A549 treated with DMSO at 1 μM for 4 hours (cell line): Measurements from ENCODE around the gene PINK1. TPM values are rescaled to one million over a fixed set of nuclear protein-coding genes. Genes with fewer than 3 reads are reported as not detected.

ENCODE experiments used
- total RNA-seq: library from RNA; stranded (reverse); fragments of 200-300 nt; extraction: Qiagen RNA extraction; gene quantifications from 5 replicates; pipeline ENCODE4 v1.2.3, GENCODE V29; 2022; ENCODE audit warnings: low read depth

The PINK1 gene
- 30.1 to 42.2 TPM (median 38.5 TPM) in 5 replicates for total RNA-seq

DNA sequence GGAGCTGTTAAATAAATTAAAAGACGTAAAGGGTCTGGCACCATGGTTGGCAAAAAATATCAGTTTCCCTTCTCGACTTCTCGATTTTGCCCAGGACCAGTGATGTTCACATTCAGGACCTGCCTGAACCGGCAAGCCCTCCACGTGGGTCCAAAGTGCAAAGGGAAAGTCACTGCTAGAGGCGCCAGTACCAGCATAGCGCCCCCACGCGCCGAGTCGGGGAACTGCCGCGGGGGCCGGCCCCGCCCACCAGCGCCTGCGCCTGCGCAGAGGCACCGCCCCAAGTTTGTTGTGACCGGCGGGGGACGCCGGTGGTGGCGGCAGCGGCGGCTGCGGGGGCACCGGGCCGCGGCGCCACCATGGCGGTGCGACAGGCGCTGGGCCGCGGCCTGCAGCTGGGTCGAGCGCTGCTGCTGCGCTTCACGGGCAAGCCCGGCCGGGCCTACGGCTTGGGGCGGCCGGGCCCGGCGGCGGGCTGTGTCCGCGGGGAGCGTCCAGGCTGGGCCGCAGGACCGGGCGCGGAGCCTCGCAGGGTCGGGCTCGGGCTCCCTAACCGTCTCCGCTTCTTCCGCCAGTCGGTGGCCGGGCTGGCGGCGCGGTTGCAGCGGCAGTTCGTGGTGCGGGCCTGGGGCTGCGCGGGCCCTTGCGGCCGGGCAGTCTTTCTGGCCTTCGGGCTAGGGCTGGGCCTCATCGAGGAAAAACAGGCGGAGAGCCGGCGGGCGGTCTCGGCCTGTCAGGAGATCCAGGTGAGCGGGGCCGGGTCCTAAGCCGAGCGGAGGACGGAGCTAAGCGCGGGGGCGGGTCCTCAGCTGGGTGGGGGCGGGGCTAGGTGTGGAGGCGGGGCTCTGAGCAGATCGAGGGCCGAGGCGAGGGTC lies at the start of gene PINK1:
Gene PINK1 (plus strand): TSS at position 269 of the 875 bp plus-strand sequence. CDS start 91 bp downstream, at position 360.

DNA sequence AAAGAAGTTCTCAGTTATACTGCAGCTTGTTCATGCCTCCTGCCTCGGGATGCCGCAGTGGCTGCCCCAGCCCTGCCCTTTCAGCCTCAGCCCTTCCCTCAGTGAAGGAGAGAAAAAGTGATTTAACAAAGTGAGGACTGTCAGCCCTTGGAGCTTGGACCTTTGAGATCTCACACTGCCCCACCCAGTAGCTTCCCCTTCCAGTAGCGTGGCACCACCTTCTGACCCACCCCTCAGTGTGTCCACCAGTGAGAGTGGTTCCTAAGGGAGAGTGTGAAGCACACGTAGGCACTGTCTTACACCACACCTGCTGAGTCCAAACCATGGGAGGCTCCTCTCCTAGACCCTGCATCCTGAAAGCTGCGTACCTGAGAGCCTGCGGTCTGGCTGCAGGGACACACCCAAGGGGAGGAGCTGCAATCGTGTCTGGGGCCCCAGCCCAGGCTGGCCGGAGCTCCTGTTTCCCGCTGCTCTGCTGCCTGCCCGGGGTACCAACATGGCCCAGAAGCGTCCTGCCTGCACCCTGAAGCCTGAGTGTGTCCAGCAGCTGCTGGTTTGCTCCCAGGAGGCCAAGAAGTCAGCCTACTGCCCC lies 44.5 kb upstream of the PINK1 start, which contains the start of gene CDA:
Gene CDA (plus strand): TSS at position 464 of the 592 bp plus-strand sequence. CDS start 33 bp downstream, at position 497.

DNA sequence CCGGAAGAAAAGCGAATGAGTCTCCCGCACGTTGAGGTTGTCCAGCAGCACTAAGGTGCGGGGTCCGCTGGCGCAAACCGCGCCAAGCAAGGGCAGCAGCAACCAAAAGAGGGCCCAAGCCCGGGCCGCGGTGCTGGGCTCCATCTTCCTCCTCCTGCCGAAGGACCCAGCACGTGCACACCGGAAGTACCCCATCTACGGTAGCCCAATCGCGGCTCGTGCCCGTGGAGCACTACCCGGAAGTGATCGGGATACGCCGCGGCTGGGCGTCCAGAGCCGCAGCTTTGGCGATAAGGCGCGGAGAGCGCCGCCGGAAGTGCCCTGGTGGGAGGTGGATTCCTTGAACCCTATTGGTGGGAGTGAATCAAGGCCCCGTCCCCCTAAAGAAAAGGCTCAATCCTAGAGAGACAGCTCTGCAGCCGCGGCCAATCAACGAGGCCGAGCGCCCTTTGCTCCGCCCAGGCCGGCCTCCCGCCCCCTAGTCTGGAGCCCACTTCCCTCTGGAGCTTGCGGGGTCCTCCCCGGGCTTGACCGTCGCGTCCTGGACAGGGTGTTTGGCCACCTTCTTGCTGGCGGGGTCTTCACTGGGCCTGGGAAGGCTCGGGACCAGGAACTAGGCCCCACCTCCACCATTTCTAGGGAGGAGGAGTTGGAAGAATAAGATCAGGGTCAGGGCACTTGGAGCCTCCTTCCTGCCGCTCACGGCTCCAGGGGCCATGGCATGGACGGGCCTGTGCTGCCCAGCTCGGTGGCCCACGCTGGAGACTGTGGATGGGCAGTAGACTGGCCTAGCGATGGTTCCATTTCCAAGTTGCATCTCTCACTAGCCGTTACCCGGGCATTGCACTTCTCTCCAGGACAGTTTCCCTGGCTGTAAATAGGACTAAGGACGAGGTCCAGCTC lies 28.2 kb downstream of the PINK1 start, which contains the start of gene DDOST:
Gene DDOST (minus strand): TSS at position 163 of the 903 bp plus-strand sequence. CDS start 19 bp downstream, at position 144.

Other genes with a start within 250 kb of the PINK1 start
- gene CAMK2N1, start 147.2 kb upstream of the PINK1 start, total RNA-seq, result 33.9 to 47.9 TPM (median 40.8 TPM) in 5 replicates
- gene MUL1, start 125.3 kb upstream of the PINK1 start, total RNA-seq, result 38.6 to 42.7 TPM (median 41.0 TPM) in 5 replicates
- gene FAM43B, start 80.9 kb upstream of the PINK1 start, total RNA-seq, result 4.1 to 6.3 TPM (median 5.3 TPM) in 5 replicates
- gene CDA, start 44.4 kb upstream of the PINK1 start, total RNA-seq, result 30.3 to 41.5 TPM (median 34.5 TPM) in 5 replicates
- gene DDOST, start 27.9 kb downstream of the PINK1 start, total RNA-seq, result 193 to 207 TPM (median 202 TPM) in 5 replicates
- gene KIF17, start 84.5 kb downstream of the PINK1 start, total RNA-seq, result 0.99 to 1.4 TPM (median 1.3 TPM) in 5 replicates
- gene SH2D5, start 99.2 kb downstream of the PINK1 start, total RNA-seq, result 13.7 to 19.2 TPM (median 16.5 TPM) in 5 replicates
- 98.9 to 129 TPM (median 121 TPM) in 5 replicates for gene HP1BP3, start 153.8 kb downstream of the PINK1 start, total RNA-seq